Stimulated activated CD4-positive, alpha-beta T cell treated with anti-CD3 and anti-CD28 coated beads, Interleukin-2, amount 100 ng/mL, for 4 hours (primary cell): ENCODE data around the gene ADRA2A.

ENCODE experiments used
- DNase-seq: peaks from one replicate; pipeline ENCODE4 v3.0.0-alpha.2; 2020; ENCODE audit warnings: low read depth

The ADRA2A gene

GRCh38 chr10:111076682-111077478 lies at the start of gene ADRA2A:
ADRA2A (plus strand) TSS chr10:111077029; CDS start chr10:111077997, 968 bp downstream.
- DNase-seq, result no peak

GRCh38 chr10:111030042-111030750 lies 46.6 kb upstream of the ADRA2A start:
- no peak for DNase-seq

DNA sequence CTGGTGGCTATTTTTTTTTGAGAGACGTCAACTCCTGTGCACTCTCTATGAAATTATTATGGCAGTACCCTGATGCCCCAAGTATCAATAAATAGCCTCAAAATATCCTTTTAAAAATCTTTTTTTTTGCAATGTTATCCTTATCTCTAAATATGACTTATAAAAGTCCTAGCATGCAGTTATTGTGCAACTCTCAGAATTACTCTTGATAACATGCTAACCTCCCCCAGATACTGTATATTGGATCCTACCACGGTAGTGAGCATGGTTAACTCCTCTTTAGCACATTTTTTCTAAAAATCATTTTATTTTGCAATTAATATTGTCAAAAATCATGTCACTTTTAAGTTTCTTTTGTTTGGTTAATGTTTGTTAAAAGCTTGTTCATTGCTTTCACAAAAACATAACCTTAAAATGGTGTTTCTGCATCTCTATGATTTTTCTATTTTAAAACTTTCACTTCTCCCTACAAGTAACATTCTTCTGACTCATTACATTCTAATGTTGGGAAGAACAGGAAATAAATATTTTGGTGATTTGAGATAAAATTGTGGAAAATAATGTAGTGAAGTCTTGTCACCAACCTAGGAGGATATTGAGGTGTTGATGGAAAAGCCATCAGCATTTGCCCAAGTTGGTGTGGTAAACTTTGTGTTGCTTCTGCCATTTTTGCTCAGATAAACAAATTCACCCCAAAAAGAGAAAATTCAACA lies 42.1 kb upstream of the ADRA2A start:
- DNase-seq, result no peak

DNA sequence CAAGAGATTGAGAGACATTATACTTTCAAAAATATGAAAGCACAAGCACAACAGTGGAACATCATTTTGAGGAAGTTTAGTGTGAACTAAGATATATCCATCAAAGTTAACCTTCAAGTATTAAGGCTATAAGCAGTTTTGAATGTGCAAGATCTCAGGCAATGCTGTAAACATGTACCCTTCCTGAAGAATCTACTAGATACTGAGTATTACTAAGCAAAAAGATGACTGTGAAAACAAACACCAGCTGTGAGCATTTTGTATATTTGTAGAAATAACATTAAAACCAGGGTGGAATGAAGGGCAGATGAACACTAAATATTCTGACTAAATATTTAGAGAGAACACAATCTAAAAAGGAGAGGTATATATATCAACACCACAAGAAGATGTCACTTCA lies 41.3 kb upstream of the ADRA2A start:
- no peak for DNase-seq

DNA sequence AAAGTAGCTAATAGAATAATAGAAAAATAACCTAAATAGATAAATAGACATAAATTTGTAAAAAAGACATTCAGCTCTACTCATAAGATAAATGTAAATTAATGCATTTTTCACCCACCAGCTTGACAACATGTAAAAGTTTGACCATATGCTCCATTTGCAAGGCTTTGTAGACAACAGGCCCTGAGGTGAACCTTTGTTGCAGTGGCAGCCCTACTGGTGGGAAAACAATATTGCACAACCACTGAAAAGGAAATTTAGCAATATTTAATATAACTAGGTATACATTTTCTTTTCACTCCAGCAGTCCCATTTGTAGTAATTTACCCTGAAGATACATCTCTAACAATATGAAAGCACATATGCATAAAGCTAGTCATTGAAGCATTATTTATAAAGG lies 39.0 kb upstream of the ADRA2A start:
- no peak for DNase-seq

DNA sequence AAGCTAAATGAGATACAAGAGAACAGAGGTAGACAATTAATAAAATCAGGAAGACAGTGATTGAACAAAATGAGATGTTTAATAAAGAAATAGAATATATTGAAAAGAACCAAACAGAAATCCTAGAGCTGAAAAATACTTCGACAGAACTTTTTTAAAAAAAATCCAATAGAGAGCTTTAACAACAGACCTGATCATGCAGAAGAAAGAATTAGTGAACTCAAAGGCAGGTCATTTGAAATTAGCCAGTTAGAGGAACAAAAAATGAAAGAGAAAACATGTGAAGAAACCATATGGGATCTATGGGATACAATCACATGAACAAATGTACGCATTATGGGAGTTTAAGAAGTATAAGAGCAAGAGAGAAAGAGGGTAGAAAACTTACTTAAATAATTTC lies 37.3 kb upstream of the ADRA2A start:
- DNase-seq, result no peak

DNA sequence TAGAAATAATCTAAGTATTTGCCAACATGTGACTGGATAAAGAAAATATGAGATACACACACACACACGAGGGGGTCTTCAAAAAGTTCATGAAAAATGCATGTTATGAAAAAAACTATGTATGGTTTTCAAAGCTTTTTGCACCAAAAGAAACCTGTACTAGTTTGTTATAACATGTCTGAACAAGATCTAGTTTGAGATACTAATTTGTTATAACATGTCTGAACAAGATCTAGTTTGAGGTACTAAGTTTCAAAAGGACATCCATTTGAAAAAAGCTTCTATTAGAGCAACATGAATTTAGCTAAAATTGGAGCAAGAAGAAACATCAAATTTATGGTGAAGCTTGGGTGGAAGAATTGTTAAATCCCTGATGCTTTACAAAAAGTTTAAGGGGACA lies 19.8 kb upstream of the ADRA2A start:
- DNase-seq, result no peak

GRCh38 chr10:111063471-111063870 lies 13.4 kb upstream of the ADRA2A start:
- DNase-seq, result no peak

DNA sequence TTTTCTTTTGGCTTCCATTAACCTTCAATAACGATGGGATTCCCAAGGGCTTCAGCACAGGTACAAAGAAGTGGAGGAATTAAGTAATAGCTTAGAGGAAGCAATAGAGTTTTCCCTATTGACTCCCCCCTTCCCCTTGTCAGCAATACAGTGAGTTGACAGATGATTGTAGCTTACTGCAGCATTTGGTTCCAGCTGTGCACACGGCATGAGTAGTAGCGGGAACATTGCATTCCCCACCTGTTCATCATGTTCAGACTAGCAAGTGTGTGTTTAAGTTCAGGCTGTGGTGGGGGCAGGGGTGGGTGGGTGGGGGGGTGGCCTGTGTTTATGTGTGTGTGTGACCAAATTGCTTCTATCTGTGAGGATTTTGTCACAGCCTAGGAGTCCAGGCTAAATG lies 4.6 kb upstream of the ADRA2A start:
- no peak for DNase-seq

- no peak for DNase-seq
Observed at GRCh38 chr10:111075577-111076185, 1.1 kb upstream of the ADRA2A start.

- no peak for DNase-seq
Observed at GRCh38 chr10:111076191-111076681, 593 bp upstream of the ADRA2A start.

DNA sequence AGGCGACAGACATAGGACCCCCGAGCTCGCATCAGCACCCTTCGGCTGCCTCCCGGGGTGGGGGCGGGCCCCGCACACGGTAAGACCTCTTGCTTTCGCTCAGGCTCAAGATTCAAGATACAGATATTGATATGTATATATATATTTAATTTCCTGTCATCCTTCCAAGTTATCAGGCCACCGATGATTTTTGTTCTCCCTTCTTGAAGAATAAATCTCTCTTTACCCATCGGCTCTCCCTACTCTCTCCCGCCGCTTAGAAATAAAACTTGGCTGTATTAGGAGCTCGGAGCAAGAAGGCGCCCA lies 603 bp downstream of the ADRA2A start:
- DNase-seq, result no peak

GRCh38 chr10:111077785-111078504 lies 1.1 kb downstream of the ADRA2A start:
- DNase-seq, result no peak

DNA sequence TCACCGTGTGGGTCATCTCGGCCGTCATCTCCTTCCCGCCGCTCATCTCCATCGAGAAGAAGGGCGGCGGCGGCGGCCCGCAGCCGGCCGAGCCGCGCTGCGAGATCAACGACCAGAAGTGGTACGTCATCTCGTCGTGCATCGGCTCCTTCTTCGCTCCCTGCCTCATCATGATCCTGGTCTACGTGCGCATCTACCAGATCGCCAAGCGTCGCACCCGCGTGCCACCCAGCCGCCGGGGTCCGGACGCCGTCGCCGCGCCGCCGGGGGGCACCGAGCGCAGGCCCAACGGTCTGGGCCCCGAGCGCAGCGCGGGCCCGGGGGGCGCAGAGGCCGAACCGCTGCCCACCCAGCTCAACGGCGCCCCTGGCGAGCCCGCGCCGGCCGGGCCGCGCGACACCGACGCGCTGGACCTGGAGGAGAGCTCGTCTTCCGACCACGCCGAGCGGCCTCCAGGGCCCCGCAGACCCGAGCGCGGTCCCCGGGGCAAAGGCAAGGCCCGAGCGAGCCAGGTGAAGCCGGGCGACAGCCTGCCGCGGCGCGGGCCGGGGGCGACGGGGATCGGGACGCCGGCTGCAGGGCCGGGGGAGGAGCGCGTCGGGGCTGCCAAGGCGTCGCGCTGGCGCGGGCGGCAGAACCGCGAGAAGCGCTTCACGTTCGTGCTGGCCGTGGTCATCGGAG lies 1.8 kb downstream of the ADRA2A start:
- DNase-seq, result no peak

- DNase-seq, result no peak
Observed at GRCh38 chr10:111079241-111079760, 2.5 kb downstream of the ADRA2A start.

DNA sequence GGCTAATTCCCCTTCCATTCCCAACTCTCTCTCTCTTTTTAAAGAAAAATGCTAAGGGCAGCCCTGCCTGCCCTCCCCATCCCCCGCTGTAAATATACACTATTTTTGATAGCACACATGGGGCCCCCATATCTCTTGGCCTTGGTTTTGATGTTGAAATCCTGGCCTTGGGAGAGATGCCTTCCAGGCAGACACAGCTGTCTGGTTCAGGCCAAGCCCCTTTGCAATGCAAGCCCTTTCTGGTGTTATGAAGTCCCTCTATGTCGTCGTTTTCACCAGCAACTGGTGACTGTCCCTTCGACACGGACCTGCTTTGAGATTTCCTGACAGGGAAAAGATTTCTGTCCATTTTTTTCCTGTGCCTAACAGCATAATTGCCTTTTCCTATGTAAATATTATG lies 3.0 kb downstream of the ADRA2A start:
- DNase-seq, result no peak

GRCh38 chr10:111080224-111080623 lies 3.4 kb downstream of the ADRA2A start:
- DNase-seq, result no peak

DNA sequence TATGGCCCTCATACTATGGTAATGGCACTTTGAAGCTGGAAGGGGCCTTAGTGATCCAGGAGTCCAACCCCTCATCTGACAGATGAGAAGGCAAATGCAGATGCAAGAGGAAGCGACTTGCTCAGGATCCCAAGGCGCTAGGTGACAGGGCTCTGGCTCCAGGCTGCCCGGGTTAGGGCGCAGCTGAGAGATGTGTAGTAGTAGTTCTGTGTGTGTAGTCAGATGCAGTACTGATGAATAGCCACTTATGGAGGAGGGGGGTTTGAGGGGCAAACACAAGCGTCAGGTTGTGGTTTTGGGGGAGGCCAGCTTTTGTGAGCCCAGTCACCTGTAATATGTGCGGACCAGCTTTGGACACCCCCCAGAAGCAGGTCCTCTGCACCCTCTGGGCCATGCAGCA lies 4.8 kb downstream of the ADRA2A start:
- DNase-seq, result no peak

GRCh38 chr10:111082102-111082975 lies 5.5 kb downstream of the ADRA2A start:
- no peak for DNase-seq
